HK-2 (cell line): ENCODE measurements around the gene CORO2A.

Source experiments
- DNase-seq: peaks from one replicate; pipeline ENCODE4 v3.0.0-alpha.2; 2018; ENCODE audit not compliant: unreplicated experiment

Gene CORO2A

GRCh38 chr9:98192503-98193335 is at the start of gene CORO2A:
CORO2A (minus strand) TSS chr9:98192637; CDS start chr9:98157660, 34,977 bp downstream.
- peak; percentile 86 for DNase-seq

GRCh38 chr9:98241357-98242300 is 49.2 kb upstream of the CORO2A start:
- no peak for DNase-seq

GRCh38 chr9:98240475-98240874 is 48.0 kb upstream of the CORO2A start:
- DNase-seq = no peak

GRCh38 chr9:98236901-98237487 is 44.6 kb upstream of the CORO2A start:
- no peak for DNase-seq

GRCh38 chr9:98235126-98235525 is 42.7 kb upstream of the CORO2A start:
- DNase-seq = no peak

- no peak for DNase-seq
Observed at GRCh38 chr9:98234245-98234825, 41.9 kb upstream of the CORO2A start.

- DNase-seq = no peak
Observed at GRCh38 chr9:98232926-98233325, 40.5 kb upstream of the CORO2A start.

- no peak for DNase-seq
Observed at GRCh38 chr9:98231770-98232478, 39.5 kb upstream of the CORO2A start.

GRCh38 chr9:98230789-98231188 is 38.4 kb upstream of the CORO2A start:
- no peak for DNase-seq

GRCh38 chr9:98230304-98230703 is 37.9 kb upstream of the CORO2A start:
- DNase-seq = no peak

- no peak for DNase-seq
Observed at GRCh38 chr9:98229620-98230019, 37.2 kb upstream of the CORO2A start.

- DNase-seq = no peak
Observed at GRCh38 chr9:98229090-98229395, 36.6 kb upstream of the CORO2A start.

GRCh38 chr9:98228392-98229089 is 36.1 kb upstream of the CORO2A start:
- DNase-seq = no peak

GRCh38 chr9:98227883-98228282 is 35.4 kb upstream of the CORO2A start:
- DNase-seq = no peak

GRCh38 chr9:98226957-98227356 is 34.5 kb upstream of the CORO2A start:
- no peak for DNase-seq

- no peak for DNase-seq
Observed at GRCh38 chr9:98226516-98226915, 34.1 kb upstream of the CORO2A start.

- no peak for DNase-seq
Observed at GRCh38 chr9:98225015-98225442, 32.6 kb upstream of the CORO2A start.

GRCh38 chr9:98222885-98223691 is 30.7 kb upstream of the CORO2A start:
- peak; percentile 87 for DNase-seq

- no peak for DNase-seq
Observed at GRCh38 chr9:98220911-98221310, 28.5 kb upstream of the CORO2A start.

- no peak for DNase-seq
Observed at GRCh38 chr9:98219794-98220370, 27.4 kb upstream of the CORO2A start.
